Duodenal mucosa (tissue), 2 donors: Measurements from ENCODE around the gene C22orf31.

Experiments used
- H3K27ac ChIP-seq: one replicate; pipeline ENCODE4 v1.7.0; 2013; ENCODE audit warnings: low read depth, low read length
- H3K27me3 ChIP-seq, 2 donors: one replicate each; pipeline ENCODE4 v1.7.0; 2013; ENCODE audit warnings: low read length in 2 of 2, control low read depth in 1 of 2; ENCODE audit not compliant: insufficient read depth in 2 of 2, control insufficient read depth in 1 of 2
- H3K36me3 ChIP-seq, 2 donors: one replicate each; pipeline ENCODE4 v1.7.0; 2013; ENCODE audit warnings: low read length in 2 of 2, control low read depth in 1 of 2; ENCODE audit not compliant: insufficient read depth in 2 of 2, control insufficient read depth in 1 of 2
- H3K4me1 ChIP-seq, 2 donors: one replicate each; pipeline ENCODE4 v1.7.0; 2013; ENCODE audit warnings: low read length in 2 of 2, control low read depth in 1 of 2; ENCODE audit not compliant: insufficient read depth in 2 of 2, control insufficient read depth in 1 of 2
- H3K4me3 ChIP-seq, 2 donors: one replicate each; pipeline ENCODE4 v1.7.0; 2013; ENCODE audit warnings: low read length in 2 of 2, low read depth in 1 of 2
- H3K9ac ChIP-seq, 2 donors: one replicate each; pipeline ENCODE4 v1.7.0; 2013; ENCODE audit warnings: low read length in 2 of 2, low read depth in 1 of 2
- H3K9me3 ChIP-seq, 2 donors: one replicate each; pipeline ENCODE4 v1.7.0; 2013; ENCODE audit warnings: low read length in 2 of 2, control low read depth in 1 of 2; ENCODE audit not compliant: control insufficient read depth in 1 of 2

The C22orf31 gene

GRCh38 chr22:29030016-29030617 lies 31.5 kb downstream of the C22orf31 start:
- Histone ChIP-seq H3K4me1 (peaks cover 31% of the 10 kb centered on the region in 2 donors), H3K4me3 (peak overlapping the region; percentile 55 to 61), H3K27ac (peak overlapping the region; percentile 36), H3K27me3 (no peaks in the 10 kb centered on the region), H3K9ac (peak overlapping the region in 1 of 2 donors; percentile 45), H3K9me3 (no peaks in the 10 kb centered on the region), H3K36me3 (no peaks in the 10 kb centered on the region)

- Histone ChIP-seq H3K36me3 (no peaks in the 10 kb centered on the region), H3K9ac (no peak overlapping the region), H3K4me1 (peaks cover 33 to 34% of the 10 kb centered on the region in 2 donors), H3K9me3 (no peaks in the 10 kb centered on the region), H3K27me3 (no peaks in the 10 kb centered on the region), H3K4me3 (no peak overlapping the region), H3K27ac (no peak overlapping the region)
These were observed 32.2 kb downstream of the C22orf31 start for GRCh38 chr22:29029202-29030000.

- no peaks in the 10 kb centered on the region for H3K27me3 ChIP-seq
- H3K27ac ChIP-seq = no peak overlapping the region
These were observed 33.2 kb downstream of the C22orf31 start for GRCh38 chr22:29028468-29028867.

GRCh38 chr22:29026579-29026978 lies 35.1 kb downstream of the C22orf31 start:
- Histone ChIP-seq H3K4me1 (peaks cover 48 to 51% of the 10 kb centered on the region in 2 donors), H3K27me3 (no peaks in the 10 kb centered on the region)

More at GRCh38 chr22:29028468-29028867, 33.2 kb downstream of the C22orf31 start:
- Histone ChIP-seq H3K9me3 (no peaks in the 10 kb centered on the region), H3K4me3 (no peak overlapping the region), H3K9ac (no peak overlapping the region), H3K4me1 (peaks cover 42% of the 10 kb centered on the region in 2 donors), H3K36me3 (no peaks in the 10 kb centered on the region)

DNA sequence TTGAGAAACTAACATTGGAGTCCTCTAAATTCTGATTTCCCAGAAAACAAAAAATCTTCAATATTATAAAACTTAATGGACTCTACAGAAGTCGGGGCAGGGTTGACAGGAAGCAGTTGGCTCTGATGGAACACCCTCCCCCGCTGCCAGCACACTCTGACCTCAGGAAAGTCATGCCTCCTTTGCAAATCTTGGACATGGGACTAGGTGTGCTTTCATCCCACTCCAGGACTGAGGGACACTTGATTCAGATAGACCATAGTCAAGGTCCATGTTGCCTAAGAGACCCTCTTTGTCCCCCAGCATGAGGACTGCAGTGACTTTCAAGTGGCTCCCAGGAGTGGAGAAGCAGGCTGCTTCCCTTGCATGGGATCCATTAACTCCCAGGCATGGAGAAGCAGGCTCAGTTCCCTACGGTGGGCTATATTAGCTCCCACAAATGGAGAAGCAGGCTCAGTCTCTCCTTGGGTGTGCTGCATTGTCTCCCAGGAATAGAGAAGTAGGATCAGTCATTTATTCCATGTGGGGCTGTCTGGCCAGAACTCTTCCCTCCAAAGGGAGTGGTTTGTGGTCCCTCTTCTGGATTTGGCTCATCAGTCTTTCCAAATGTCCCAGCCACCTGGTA lies 38.3 kb downstream of the C22orf31 start:
- Histone ChIP-seq H3K4me1 (peaks cover 24 to 27% of the 10 kb centered on the region in 2 donors), H3K27me3 (no peaks in the 10 kb centered on the region), H3K9me3 (peaks cover 0 to 2% of the 10 kb centered on the region in 2 donors), H3K4me3 (no peak overlapping the region), H3K27ac (no peak overlapping the region), H3K9ac (no peak overlapping the region), H3K36me3 (no peaks in the 10 kb centered on the region)

More at GRCh38 chr22:29026579-29026978, 35.1 kb downstream of the C22orf31 start:
- Histone ChIP-seq H3K27ac (no peak overlapping the region), H3K36me3 (no peaks in the 10 kb centered on the region), H3K9ac (no peak overlapping the region), H3K9me3 (no peaks in the 10 kb centered on the region), H3K4me3 (no peak overlapping the region)

GRCh38 chr22:29022101-29022817 lies 39.4 kb downstream of the C22orf31 start:
- Histone ChIP-seq H3K4me1 (peaks cover 24 to 28% of the 10 kb centered on the region in 2 donors), H3K36me3 (no peaks in the 10 kb centered on the region), H3K4me3 (peak overlapping the region in 1 of 2 donors; percentile 4), H3K9ac (no peak overlapping the region), H3K9me3 (peaks cover 0 to 2% of the 10 kb centered on the region in 2 donors), H3K27ac (no peak overlapping the region), H3K27me3 (no peaks in the 10 kb centered on the region)

DNA sequence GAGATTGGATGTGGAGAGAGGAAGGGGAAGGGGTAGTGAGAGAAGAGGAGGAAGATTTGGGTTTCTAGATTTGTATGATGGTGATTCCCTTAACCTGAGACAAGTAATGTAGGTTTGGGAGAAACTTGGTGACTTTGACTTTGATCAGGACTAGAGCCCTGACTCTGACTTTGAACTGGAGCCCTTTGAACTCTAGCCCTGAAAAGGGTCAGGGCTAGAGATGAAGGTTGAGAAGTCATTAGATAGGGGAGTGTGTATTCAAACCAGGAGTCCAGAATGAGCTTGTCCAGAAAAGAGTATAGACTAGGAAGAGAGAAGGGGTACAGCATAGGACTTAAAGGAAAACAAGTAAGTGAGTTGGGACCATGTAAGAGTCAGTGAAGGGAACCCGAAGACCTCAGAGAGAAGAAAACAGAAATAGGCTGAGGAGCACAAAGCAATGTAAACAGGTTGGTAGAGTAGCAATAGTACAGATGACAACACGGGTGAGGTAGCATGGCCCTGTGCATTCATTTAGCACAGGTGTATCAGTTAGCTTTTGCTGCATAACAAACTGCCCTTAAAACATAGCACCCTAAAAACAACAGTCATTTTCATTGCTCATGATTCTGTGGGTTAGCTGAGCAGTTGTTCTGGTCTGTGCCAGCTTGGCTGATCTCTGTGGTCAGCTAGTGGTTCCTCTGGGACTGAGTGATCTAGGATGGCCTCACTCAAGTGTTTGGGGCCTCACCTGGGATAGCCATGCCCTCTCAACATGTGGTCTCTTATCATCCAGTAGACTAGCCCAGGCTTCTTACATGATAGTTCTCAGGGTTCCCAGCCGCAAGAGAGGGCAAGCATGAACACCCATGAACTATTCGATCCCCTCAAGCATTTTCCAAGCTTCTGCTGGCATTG lies 43.1 kb downstream of the C22orf31 start:
- Histone ChIP-seq H3K27me3 (no peaks in the 10 kb centered on the region), H3K4me3 (no peak overlapping the region), H3K9ac (no peak overlapping the region), H3K27ac (no peak overlapping the region), H3K36me3 (no peaks in the 10 kb centered on the region), H3K4me1 (peaks cover 28 to 32% of the 10 kb centered on the region in 2 donors), H3K9me3 (peaks cover 0 to 2% of the 10 kb centered on the region in 2 donors)

GRCh38 chr22:29016067-29016938 lies 45.3 kb downstream of the C22orf31 start:
- no peaks in the 10 kb centered on the region for H3K27me3 ChIP-seq

More at GRCh38 chr22:29016067-29016938, 45.3 kb downstream of the C22orf31 start:
- peaks cover 32% of the 10 kb centered on the region in 2 donors for H3K4me1 ChIP-seq
- no peaks in the 10 kb centered on the region for H3K36me3 ChIP-seq
- H3K9me3 ChIP-seq = peaks cover 0 to 2% of the 10 kb centered on the region in 2 donors
- no peak overlapping the region for H3K4me3 ChIP-seq
- H3K9ac ChIP-seq = no peak overlapping the region
- no peak overlapping the region for H3K27ac ChIP-seq
